ENCODE results near the gene PHLDA3. TPM values are rescaled to one million over a fixed set of nuclear protein-coding genes. Genes with fewer than 3 reads are reported as not detected.

PHLDA3 gene
- total RNA-seq, 4 donors from 2014 or later, result 60.9 to 87.9 (median 75.1) TPM

- Histone ChIP-seq H3K27me3 (peaks cover 0 to 6% (median 0%) of the 10 kb centered on the region in 4 donors), H3K9me3 (no peaks in the 10 kb centered on the region), H3K27ac (no peak overlapping the region), H3K36me3 (no peaks in the 10 kb centered on the region), H3K4me1 (peaks cover 0 to 15% (median 0%) of the 10 kb centered on the region in 3 donors), H3K4me3 (no peak overlapping the region)
- intact Hi-C loops (cut with DNase I), result no loop called here
- no peak for DNase-seq
- WGBS, 2 donors, result 66 to 81% methylated on average over 6 to 10 of the region's 15 CpGs
- no peak for TF ChIP-seq CTCF (IDR thresholded peaks at IDR 0.05)
- TF ChIP-seq POLR2A (IDR thresholded peaks at IDR 0.05), result no peak
Observed at GRCh38 chr1:201426479-201427310, 42.3 kb downstream of the PHLDA3 start.

- Histone ChIP-seq H3K4me1 (peaks cover 0 to 9% (median 0%) of the 10 kb centered on the region in 3 donors), H3K4me3 (no peak overlapping the region), H3K9me3 (no peaks in the 10 kb centered on the region), H3K27me3 (no peaks in the 10 kb centered on the region), H3K27ac (no peak overlapping the region), H3K36me3 (no peaks in the 10 kb centered on the region)
- TF ChIP-seq CTCF (IDR thresholded peaks at IDR 0.05) (no peak), POLR2A (IDR thresholded peaks at IDR 0.05) (no peak)
- no CpG with 5 or more reads among the region's 2 CpGs for WGBS, 2 donors
- intact Hi-C loops (cut with DNase I), result no loop called here
- DNase-seq, result no peak
Observed at GRCh38 chr1:201424146-201424545, 44.8 kb downstream of the PHLDA3 start.

GRCh38 chr1:201423655-201424054 is 45.3 kb downstream of the PHLDA3 start:
- peaks cover 0 to 9% (median 0%) of the 10 kb centered on the region in 3 donors for H3K4me1 ChIP-seq
- H3K4me3 ChIP-seq, result no peak overlapping the region
- no peak overlapping the region for H3K27ac ChIP-seq
- no peak for DNase-seq
- intact Hi-C loops (cut with DNase I), result no loop called here
- WGBS, 2 donors, result 88 to 90% methylated on average over 5 of the region's 6 CpGs
- no peaks in the 10 kb centered on the region for H3K9me3 ChIP-seq
- no peaks in the 10 kb centered on the region for H3K36me3 ChIP-seq
- TF ChIP-seq POLR2A (IDR thresholded peaks at IDR 0.05), result no peak
- TF ChIP-seq CTCF (IDR thresholded peaks at IDR 0.05), result no peak
- H3K27me3 ChIP-seq, result no peaks in the 10 kb centered on the region

- no peaks in the 10 kb centered on the region for H3K36me3 ChIP-seq
- H3K4me1 ChIP-seq, result peaks cover 0 to under 1% (median 0%) of the 10 kb centered on the region in 3 donors
- no peak overlapping the region for H3K4me3 ChIP-seq
- H3K27me3 ChIP-seq, result no peaks in the 10 kb centered on the region
- TF ChIP-seq CTCF (IDR thresholded peaks at IDR 0.05) (no peak), POLR2A (IDR thresholded peaks at IDR 0.05) (no peak)
- DNase-seq, result no peak
- H3K9me3 ChIP-seq, result no peaks in the 10 kb centered on the region
- H3K27ac ChIP-seq, result no peak overlapping the region
- intact Hi-C loops (cut with DNase I), result no loop called here
- 78 to 85% methylated on average over 4 of the region's 6 CpGs for WGBS, 2 donors
Observed at GRCh38 chr1:201422436-201423030, 46.5 kb downstream of the PHLDA3 start.

GRCh38 chr1:201422026-201422425 is 47.0 kb downstream of the PHLDA3 start:
- intact Hi-C loops (cut with DNase I), result no loop called here
- WGBS, 2 donors, result 64 to 70% methylated on average over 3 of the region's 3 CpGs
- DNase-seq, result no peak

More at GRCh38 chr1:201422026-201422425, 47.0 kb downstream of the PHLDA3 start:
- Histone ChIP-seq H3K36me3 (no peaks in the 10 kb centered on the region), H3K9me3 (no peaks in the 10 kb centered on the region), H3K4me1 (no peaks in the 10 kb centered on the region), H3K27ac (no peak overlapping the region), H3K4me3 (no peak overlapping the region), H3K27me3 (no peaks in the 10 kb centered on the region)
- no peak for TF ChIP-seq POLR2A (IDR thresholded peaks at IDR 0.05)
- no peak for TF ChIP-seq CTCF (IDR thresholded peaks at IDR 0.05)
